A673 (cell line): ENCODE measurements around the gene PPFIBP1. TPM values are rescaled to one million over a fixed set of nuclear protein-coding genes. Genes with fewer than 3 reads are reported as not detected.

Source experiments
- BruUV-seq: library from RNA; stranded (reverse); fragments of 400-500 nt; replicated peaks from 2 replicates; lab custom pipeline; 2021; lab: Mats Ljungman, UMichigan
- CTCF ChIA-PET: fragments of 300-600 bp; sonication (Branson Sonifier 250); formaldehyde crosslinking; loops from one replicate; lab custom pipeline; 2022; ENCODE audit warnings: antibody characterized with exemption; lab: Charles Lee
- POLR2A ChIA-PET: fragments of 300-600 bp; sonication (Branson Sonifier 250); formaldehyde crosslinking; loops from one replicate; lab custom pipeline; 2022; ENCODE audit warnings: antibody characterized with exemption; ENCODE audit not compliant: low non-redundant PET; lab: Charles Lee
- DNase-seq: peaks from one replicate; pipeline ENCODE4 v3.0.0-alpha.2; 2015; ENCODE audit warnings: low spot score
- H3K27ac ChIP-seq: fragments of 200-600 bp; sonication (generic); 2 replicates; pipeline ENCODE4 v1.5.1; 2016; ENCODE audit warnings: mixed run types, low read depth, mild to moderate bottlenecking, mixed read lengths, antibody characterized with exemption, low read length; ENCODE audit not compliant: poor library complexity, severe bottlenecking
- H3K27me3 ChIP-seq: fragments of 200-600 bp; sonication (generic); replicated peaks from 2 replicates; pipeline ENCODE4 v1.6.1; 2017; ENCODE audit warnings: mixed run types, low read depth, mild to moderate bottlenecking, mixed read lengths, antibody characterized with exemption, low read length; ENCODE audit not compliant: insufficient read depth, poor library complexity
- H3K36me3 ChIP-seq: fragments of 200-600 bp; sonication (generic); 2 replicates; pipeline ENCODE4 v1.6.1; 2016; ENCODE audit warnings: mixed run types, mild to moderate bottlenecking, mixed read lengths, antibody characterized with exemption, low read length; ENCODE audit not compliant: insufficient read depth, poor library complexity, severe bottlenecking
- H3K4me1 ChIP-seq: fragments of 200-600 bp; sonication (generic); 2 replicates; pipeline ENCODE4 v1.6.1; 2017; ENCODE audit warnings: mixed run types, mild to moderate bottlenecking, mixed read lengths, antibody characterized with exemption, low read length; ENCODE audit not compliant: insufficient read depth, poor library complexity, severe bottlenecking
- H3K4me3 ChIP-seq: fragments of 200-600 bp; sonication (generic); 2 replicates; pipeline ENCODE4 v1.5.1; 2016; ENCODE audit warnings: low read depth, mixed run types, mild to moderate bottlenecking, mixed read lengths, low read length; ENCODE audit not compliant: poor library complexity, severe bottlenecking
- H3K9me3 ChIP-seq: fragments of 200-600 bp; sonication (generic); 2 replicates; pipeline ENCODE4 v1.6.1; 2016; ENCODE audit warnings: mixed run types, low read depth, mild to moderate bottlenecking, mixed read lengths, antibody characterized with exemption, low read length; ENCODE audit not compliant: poor library complexity, severe bottlenecking
- EZH2 ChIP-seq: fragments of 200-600 bp; sonication (generic); IDR thresholded peaks from 2 replicates; pipeline ENCODE4 v1.6.1; 2017; ENCODE audit warnings: borderline replicate concordance, low read depth, mild to moderate bottlenecking, mixed read lengths, antibody characterized with exemption, low read length; ENCODE audit not compliant: poor library complexity, severe bottlenecking
- intact Hi-C: fragments of 100-400 bp; cut with micrococcal nuclease; formaldehyde crosslinking; loops from one replicate; pipeline ENCODE4 v1.10.0; 2022; ENCODE audit not compliant: unreplicated experiment
- total RNA-seq: library from RNA; stranded (reverse); gene quantifications from 2 replicates; pipeline ENCODE4 v1.2.3, GENCODE V29; 2021
- TF ChIP-seq, protein P1 (sequence below): fragments of 300-800, 200-600 bp; sonication (generic); conservative IDR thresholded peaks from 2 replicates; pipeline ENCODE4 v1.5.1; 2017; ENCODE audit warnings: low read depth, mild to moderate bottlenecking, antibody characterized with exemption, low read length, moderate library complexity, mixed read lengths

The PPFIBP1 gene
- total RNA-seq, 1 experiment from 2014 or later: 41.2 TPM

DNA sequence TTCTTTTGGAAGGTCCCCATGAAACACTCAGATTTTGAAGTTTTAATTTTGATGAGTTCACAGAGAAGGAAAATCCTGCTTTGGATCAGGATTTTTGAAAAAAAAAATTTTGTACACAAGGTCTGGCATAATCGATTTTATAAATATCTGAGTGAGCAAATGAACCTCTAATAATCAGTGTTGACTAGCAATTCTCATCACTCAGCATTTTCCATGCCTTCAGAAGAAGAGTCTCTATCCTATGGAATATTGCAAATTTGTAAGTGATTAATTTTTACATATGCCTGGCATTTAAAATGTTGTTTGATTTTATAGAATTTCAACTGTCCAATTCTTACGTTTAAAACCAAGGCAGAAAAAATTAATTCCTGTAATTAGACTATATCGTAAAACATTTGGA is 141.7 kb downstream of the PPFIBP1 start:
- no peak for DNase-seq
- no peak overlapping the region for H3K4me3 ChIP-seq
- no TSS peak for BruUV-seq
- intact Hi-C loops: no loop called here
- H3K4me1 ChIP-seq: no peaks in the 10 kb centered on the region
- no peaks in the 10 kb centered on the region for H3K9me3 ChIP-seq
- H3K36me3 ChIP-seq: no peaks in the 10 kb centered on the region
- no peaks in the 10 kb centered on the region for H3K27me3 ChIP-seq
- TF ChIP-seq, protein P1, sequence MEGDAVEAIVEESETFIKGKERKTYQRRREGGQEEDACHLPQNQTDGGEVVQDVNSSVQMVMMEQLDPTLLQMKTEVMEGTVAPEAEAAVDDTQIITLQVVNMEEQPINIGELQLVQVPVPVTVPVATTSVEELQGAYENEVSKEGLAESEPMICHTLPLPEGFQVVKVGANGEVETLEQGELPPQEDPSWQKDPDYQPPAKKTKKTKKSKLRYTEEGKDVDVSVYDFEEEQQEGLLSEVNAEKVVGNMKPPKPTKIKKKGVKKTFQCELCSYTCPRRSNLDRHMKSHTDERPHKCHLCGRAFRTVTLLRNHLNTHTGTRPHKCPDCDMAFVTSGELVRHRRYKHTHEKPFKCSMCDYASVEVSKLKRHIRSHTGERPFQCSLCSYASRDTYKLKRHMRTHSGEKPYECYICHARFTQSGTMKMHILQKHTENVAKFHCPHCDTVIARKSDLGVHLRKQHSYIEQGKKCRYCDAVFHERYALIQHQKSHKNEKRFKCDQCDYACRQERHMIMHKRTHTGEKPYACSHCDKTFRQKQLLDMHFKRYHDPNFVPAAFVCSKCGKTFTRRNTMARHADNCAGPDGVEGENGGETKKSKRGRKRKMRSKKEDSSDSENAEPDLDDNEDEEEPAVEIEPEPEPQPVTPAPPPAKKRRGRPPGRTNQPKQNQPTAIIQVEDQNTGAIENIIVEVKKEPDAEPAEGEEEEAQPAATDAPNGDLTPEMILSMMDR: no peak
- TF ChIP-seq EZH2: no peak
- POLR2A ChIA-PET: no interaction called here
- no peak overlapping the region for H3K27ac ChIP-seq
- CTCF ChIA-PET: no interaction called here

DNA sequence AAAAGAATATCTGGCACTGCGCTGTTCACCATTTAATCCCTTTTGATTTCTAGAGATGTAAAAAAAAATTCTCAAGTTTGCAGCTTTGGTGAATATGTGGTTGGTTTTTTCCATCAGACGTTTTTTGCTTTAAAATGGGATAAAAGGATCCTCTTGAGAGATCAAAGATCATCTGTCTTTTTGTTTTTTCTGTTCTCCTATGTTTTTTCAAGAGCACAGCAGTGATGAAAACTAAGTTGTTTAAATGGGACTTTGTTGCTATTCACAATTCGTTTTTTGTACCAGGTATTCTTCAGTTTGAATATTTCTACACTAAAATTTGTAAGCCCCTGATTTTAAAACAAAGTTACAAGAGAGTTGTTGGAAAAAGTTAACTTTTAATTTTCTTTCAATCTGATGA is 142.5 kb downstream of the PPFIBP1 start:
- no peak overlapping the region for H3K4me3 ChIP-seq
- CTCF ChIA-PET: no interaction called here
- no peak overlapping the region for H3K27ac ChIP-seq
- intact Hi-C loops: no loop called here
- no peak for DNase-seq
- no peaks in the 10 kb centered on the region for H3K27me3 ChIP-seq
- POLR2A ChIA-PET: no interaction called here
- no peak for TF ChIP-seq EZH2
- TF ChIP-seq, protein P1: no peak
- no peaks in the 10 kb centered on the region for H3K4me1 ChIP-seq
- H3K36me3 ChIP-seq: no peaks in the 10 kb centered on the region
- BruUV-seq: no TSS peak
- H3K9me3 ChIP-seq: no peaks in the 10 kb centered on the region

DNA sequence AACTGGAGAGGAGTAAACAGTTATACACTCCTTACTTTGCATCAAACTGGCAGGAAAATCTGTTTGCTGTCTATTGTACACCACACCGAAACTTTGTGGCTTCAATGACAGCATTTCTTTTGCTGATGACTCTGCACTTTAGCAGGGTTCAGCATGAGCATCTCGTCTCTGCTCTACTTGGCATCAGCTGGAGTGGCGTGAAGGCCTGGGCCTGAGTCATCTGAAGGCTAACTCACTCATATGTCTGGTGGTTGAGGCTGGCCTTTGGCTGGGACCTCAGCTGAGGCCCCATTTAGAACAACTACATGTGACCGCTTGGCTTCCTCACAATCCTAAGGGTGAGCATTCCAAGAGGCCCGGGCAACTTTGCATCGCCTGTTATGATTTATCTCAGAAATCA is 143.5 kb downstream of the PPFIBP1 start:
- DNase-seq: no peak
- BruUV-seq: no TSS peak
- no peaks in the 10 kb centered on the region for H3K9me3 ChIP-seq
- H3K27ac ChIP-seq: no peak overlapping the region
- no peaks in the 10 kb centered on the region for H3K36me3 ChIP-seq
- H3K4me1 ChIP-seq: no peaks in the 10 kb centered on the region
- intact Hi-C loops: no loop called here
- H3K27me3 ChIP-seq: no peaks in the 10 kb centered on the region
- POLR2A ChIA-PET: no interaction called here
- H3K4me3 ChIP-seq: no peak overlapping the region
- CTCF ChIA-PET: no interaction called here
- TF ChIP-seq, protein P1: no peak
- no peak for TF ChIP-seq EZH2
